A673 (cell line): ENCODE results near the gene CDC23. TPM values are rescaled to one million over a fixed set of nuclear protein-coding genes. Genes with fewer than 3 reads are reported as not detected.
"Not testable (repeated sequence)": the region's sequence is repeated elsewhere in the genome, so short reads cannot be mapped to it uniquely, and the experiment has no call there.

ENCODE experiments used
- BruUV-seq: library from RNA; stranded (reverse); fragments of 400-500 nt; replicated peaks from 2 replicates; lab custom pipeline; 2021; lab: Mats Ljungman, UMichigan
- CTCF ChIA-PET: fragments of 300-600 bp; sonication (Branson Sonifier 250); formaldehyde crosslinking; loops from one replicate; lab custom pipeline; 2022; ENCODE audit warnings: antibody characterized with exemption; lab: Charles Lee
- POLR2A ChIA-PET: fragments of 300-600 bp; sonication (Branson Sonifier 250); formaldehyde crosslinking; loops from one replicate; lab custom pipeline; 2022; ENCODE audit warnings: antibody characterized with exemption; ENCODE audit not compliant: low non-redundant PET; lab: Charles Lee
- DNase-seq: peaks from one replicate; pipeline ENCODE4 v3.0.0-alpha.2; 2015; ENCODE audit warnings: low spot score
- H3K27ac ChIP-seq: fragments of 200-600 bp; sonication (generic); 2 replicates; pipeline ENCODE4 v1.5.1; 2016; ENCODE audit warnings: mixed run types, low read depth, mild to moderate bottlenecking, mixed read lengths, antibody characterized with exemption, low read length; ENCODE audit not compliant: poor library complexity, severe bottlenecking
- H3K27me3 ChIP-seq: fragments of 200-600 bp; sonication (generic); replicated peaks from 2 replicates; pipeline ENCODE4 v1.6.1; 2017; ENCODE audit warnings: mixed run types, low read depth, mild to moderate bottlenecking, mixed read lengths, antibody characterized with exemption, low read length; ENCODE audit not compliant: insufficient read depth, poor library complexity
- H3K36me3 ChIP-seq: fragments of 200-600 bp; sonication (generic); 2 replicates; pipeline ENCODE4 v1.6.1; 2016; ENCODE audit warnings: mixed run types, mild to moderate bottlenecking, mixed read lengths, antibody characterized with exemption, low read length; ENCODE audit not compliant: insufficient read depth, poor library complexity, severe bottlenecking
- H3K4me1 ChIP-seq: fragments of 200-600 bp; sonication (generic); 2 replicates; pipeline ENCODE4 v1.6.1; 2017; ENCODE audit warnings: mixed run types, mild to moderate bottlenecking, mixed read lengths, antibody characterized with exemption, low read length; ENCODE audit not compliant: insufficient read depth, poor library complexity, severe bottlenecking
- H3K4me3 ChIP-seq: fragments of 200-600 bp; sonication (generic); 2 replicates; pipeline ENCODE4 v1.5.1; 2016; ENCODE audit warnings: low read depth, mixed run types, mild to moderate bottlenecking, mixed read lengths, low read length; ENCODE audit not compliant: poor library complexity, severe bottlenecking
- H3K9me3 ChIP-seq: fragments of 200-600 bp; sonication (generic); 2 replicates; pipeline ENCODE4 v1.6.1; 2016; ENCODE audit warnings: mixed run types, low read depth, mild to moderate bottlenecking, mixed read lengths, antibody characterized with exemption, low read length; ENCODE audit not compliant: poor library complexity, severe bottlenecking
- CTCF ChIP-seq: fragments of 300-800, 200-600 bp; sonication (generic); conservative IDR thresholded peaks from 2 replicates; pipeline ENCODE4 v1.5.1; 2017; ENCODE audit warnings: low read depth, mild to moderate bottlenecking, antibody characterized with exemption, low read length, moderate library complexity, mixed read lengths
- EZH2 ChIP-seq: fragments of 200-600 bp; sonication (generic); IDR thresholded peaks from 2 replicates; pipeline ENCODE4 v1.6.1; 2017; ENCODE audit warnings: borderline replicate concordance, low read depth, mild to moderate bottlenecking, mixed read lengths, antibody characterized with exemption, low read length; ENCODE audit not compliant: poor library complexity, severe bottlenecking
- intact Hi-C: fragments of 100-400 bp; cut with micrococcal nuclease; formaldehyde crosslinking; loops from one replicate; pipeline ENCODE4 v1.10.0; 2022; ENCODE audit not compliant: unreplicated experiment
- total RNA-seq: library from RNA; stranded (reverse); gene quantifications from 2 replicates; pipeline ENCODE4 v1.2.3, GENCODE V29; 2021

The CDC23 gene
- total RNA-seq, 1 experiment from 2014 or later = 54.0 TPM

GRCh38 chr5:138157626-138158025, 55.5 kb downstream of the CDC23 start:
- intact Hi-C loops = no loop called here
- no peaks in the 10 kb centered on the region for H3K9me3 ChIP-seq
- H3K27me3 ChIP-seq = no peaks in the 10 kb centered on the region
- ChIA-PET CTCF (no interaction called here), POLR2A (no interaction called here)
- H3K4me1 ChIP-seq = no peaks in the 10 kb centered on the region
- H3K36me3 ChIP-seq = peaks cover 62% of the 10 kb centered on the region
- no peak for DNase-seq
- no peak overlapping the region for H3K4me3 ChIP-seq
- no TSS peak for BruUV-seq
- no peak overlapping the region for H3K27ac ChIP-seq
- TF ChIP-seq EZH2 (no peak), CTCF (no peak)

GRCh38 chr5:138155977-138156376, 57.1 kb downstream of the CDC23 start:
- H3K9me3 ChIP-seq, H3K27ac ChIP-seq, POLR2A ChIA-PET, intact Hi-C loops, CTCF ChIA-PET, H3K4me3 ChIP-seq, BruUV-seq, H3K4me1 ChIP-seq, H3K27me3 ChIP-seq, DNase-seq: not testable (repeated sequence)
- peaks cover 45% of the 10 kb centered on the region for H3K36me3 ChIP-seq

GRCh38 chr5:138149530-138149929, 63.6 kb downstream of the CDC23 start:
- intact Hi-C loops = no loop called here
- ChIA-PET POLR2A (no interaction called here), CTCF (no interaction called here)
- TF ChIP-seq EZH2 (no peak), CTCF (no peak)
- Histone ChIP-seq H3K36me3 (no peaks in the 10 kb centered on the region), H3K27me3 (no peaks in the 10 kb centered on the region), H3K4me1 (no peaks in the 10 kb centered on the region), H3K4me3 (no peak overlapping the region), H3K9me3 (no peaks in the 10 kb centered on the region), H3K27ac (no peak overlapping the region)
- BruUV-seq = no TSS peak
- peak; percentile 15 for DNase-seq

GRCh38 chr5:138148811-138149210, 64.3 kb downstream of the CDC23 start:
- ChIA-PET CTCF (no interaction called here), POLR2A (no interaction called here)
- BruUV-seq = no TSS peak
- no peaks in the 10 kb centered on the region for H3K9me3 ChIP-seq
- no peak overlapping the region for H3K4me3 ChIP-seq
- DNase-seq = peak; percentile 21
- no peaks in the 10 kb centered on the region for H3K27me3 ChIP-seq
- no peak overlapping the region for H3K27ac ChIP-seq
- no peaks in the 10 kb centered on the region for H3K4me1 ChIP-seq
- intact Hi-C loops = no loop called here
- TF ChIP-seq EZH2 = no peak
- no peak for TF ChIP-seq CTCF
- no peaks in the 10 kb centered on the region for H3K36me3 ChIP-seq

GRCh38 chr5:138143578-138143977, 69.5 kb downstream of the CDC23 start:
- H3K4me3 ChIP-seq, DNase-seq, intact Hi-C loops, H3K27ac ChIP-seq, POLR2A ChIA-PET, H3K9me3 ChIP-seq, H3K27me3 ChIP-seq, BruUV-seq, H3K4me1 ChIP-seq, H3K36me3 ChIP-seq, CTCF ChIA-PET: not testable (repeated sequence)
